ENCODE data around the gene PDE4A. TPM values are rescaled to one million over a fixed set of nuclear protein-coding genes. Genes with fewer than 3 reads are reported as not detected.

The PDE4A gene
- polyA plus RNA-seq, 2 of the 4 experiments (the other 2 are of a cell fraction), result 1.2 to 3.7 TPM

- Histone ChIP-seq H3K4me1 (peaks cover 27% of the 10 kb centered on the region), H3K27ac (no peak overlapping the region), H3K9me3 (no peaks in the 10 kb centered on the region), H3K4me3 (no peak overlapping the region), H3K4me2 (no peak overlapping the region)
- TF ChIP-seq CBX2 (IDR thresholded peaks at IDR 0.05; ENCODE audit: borderline replicate concordance, low read depth) (no peak), SREBF2 (IDR thresholded peaks at IDR 0.05) (no peak), MAZ (IDR thresholded peaks at IDR 0.05; ENCODE audit: borderline replicate concordance, low read depth, low read length) (no peak), HES2 (IDR thresholded peaks at IDR 0.05) (no peak), HOXB5 (CRISPR knock-in tag; IDR thresholded peaks at IDR 0.05) (no peak), FOXS1 (CRISPR knock-in tag; IDR thresholded peaks at IDR 0.05) (no peak), CBX8 (IDR thresholded peaks at IDR 0.05) (no peak), ZFP36 (IDR thresholded peaks at IDR 0.05; ENCODE audit: borderline replicate concordance, partially characterized antibody) (no peak), CHD4 (IDR thresholded peaks at IDR 0.05; ENCODE audit: borderline replicate concordance) (no peak), PBX3 (IDR thresholded peaks at IDR 0.05) (no peak), CHD2 (IDR thresholded peaks at IDR 0.05; ENCODE audit: low read length, partially characterized antibody) (no peak), ATOH8 (CRISPR knock-in tag; IDR thresholded peaks at IDR 0.05; ENCODE audit: low read depth) (no peak), HOXA7 (CRISPR knock-in tag; IDR thresholded peaks at IDR 0.05) (no peak), ZNF302 (CRISPR knock-in tag; IDR thresholded peaks at IDR 0.05) (no peak), ZC3H11A (IDR thresholded peaks at IDR 0.05) (no peak), GATA3 (IDR thresholded peaks at IDR 0.05; ENCODE audit: borderline replicate concordance) (no peak)
- DNase-seq (ENCODE audit: low read depth in 1 of 2, low spot score in 1 of 2), result no peak
- ChIA-PET CTCF (interaction anchor here (1.0 to 5.4 kb wide), 8 partner anchors 13 to 158 kb away, joined by 3 to 38 read pairs (median 6); partner anchors contain the start of genes CDC37 and ICAM1), POLR2A (no interaction called here)
- ATAC-seq, result no peak
- no peak for FAIRE-seq
- WGBS (ENCODE audit: missing lambda C conversion rate), result 85% methylated on average over 3 of the region's 3 CpGs
Measured at GRCh38 chr19:10422846-10423245, 2.5 kb downstream of the PDE4A start.

- Histone ChIP-seq H3K27ac (peak overlapping the region; percentile 45 to 80), H3K4me1 (peaks cover 17% of the 10 kb centered on the region), H3K9me3 (no peaks in the 10 kb centered on the region), H3K4me2 (peak overlapping the region; percentile 92), H3K4me3 (peak overlapping the region; percentile 45)
- no peak for FAIRE-seq
- 0% methylated on average over 9 of the region's 38 CpGs for WGBS (ENCODE audit: missing lambda C conversion rate)
- CTCF ChIA-PET, result interaction anchor here (0.5 to 5.4 kb wide), 17 partner anchors 9 to 183 kb away, joined by 3 to 38 read pairs (median 3); partner anchors contain the start of genes CDC37 and KEAP1
- DNase-seq (ENCODE audit: low read depth in 1 of 2, low spot score in 1 of 2), result peak; percentile 82 to 89
- TF ChIP-seq CEBPB (IDR thresholded peaks at IDR 0.05), result no peak
- no peak for TF ChIP-seq CBX2 (IDR thresholded peaks at IDR 0.05; ENCODE audit: borderline replicate concordance, low read depth)
- peak; percentile 29 to 46; a peak in 4 of 5 replicates for TF ChIP-seq RAD21 (conservative IDR thresholded peaks at IDR 0.05 in 1 of 2, IDR thresholded peaks at IDR 0.05 in 1 of 2)
- no peak for TF ChIP-seq BCL3 (IDR thresholded peaks at IDR 0.05)
- TF ChIP-seq CTCF (IDR thresholded peaks at IDR 0.05), result peak; percentile 72
- no peak for TF ChIP-seq FOSL2 (IDR thresholded peaks at IDR 0.05)
- peak; percentile 2; the same call in 1 of the 2 replicates for TF ChIP-seq FOSL2 (CRISPR knock-in tag; IDR thresholded peaks at IDR 0.05)
- TF ChIP-seq MAX (IDR thresholded peaks at IDR 0.05), result peak; percentile 53
- peak; percentile 55 for TF ChIP-seq SMC3 (IDR thresholded peaks at IDR 0.05)
- POLR2A ChIA-PET, result no interaction called here
- peak; percentile 70 to 88 for ATAC-seq
Measured at GRCh38 chr19:10424011-10424637, 3.8 kb downstream of the PDE4A start.

All from A549 (cell line).